ENCODE data around the gene PCDHA13.
"Not testable (repeated sequence)": the region's sequence is repeated elsewhere in the genome, so short reads cannot be mapped to it uniquely, and the experiment has no call there.

The PCDHA13 gene, protein sequence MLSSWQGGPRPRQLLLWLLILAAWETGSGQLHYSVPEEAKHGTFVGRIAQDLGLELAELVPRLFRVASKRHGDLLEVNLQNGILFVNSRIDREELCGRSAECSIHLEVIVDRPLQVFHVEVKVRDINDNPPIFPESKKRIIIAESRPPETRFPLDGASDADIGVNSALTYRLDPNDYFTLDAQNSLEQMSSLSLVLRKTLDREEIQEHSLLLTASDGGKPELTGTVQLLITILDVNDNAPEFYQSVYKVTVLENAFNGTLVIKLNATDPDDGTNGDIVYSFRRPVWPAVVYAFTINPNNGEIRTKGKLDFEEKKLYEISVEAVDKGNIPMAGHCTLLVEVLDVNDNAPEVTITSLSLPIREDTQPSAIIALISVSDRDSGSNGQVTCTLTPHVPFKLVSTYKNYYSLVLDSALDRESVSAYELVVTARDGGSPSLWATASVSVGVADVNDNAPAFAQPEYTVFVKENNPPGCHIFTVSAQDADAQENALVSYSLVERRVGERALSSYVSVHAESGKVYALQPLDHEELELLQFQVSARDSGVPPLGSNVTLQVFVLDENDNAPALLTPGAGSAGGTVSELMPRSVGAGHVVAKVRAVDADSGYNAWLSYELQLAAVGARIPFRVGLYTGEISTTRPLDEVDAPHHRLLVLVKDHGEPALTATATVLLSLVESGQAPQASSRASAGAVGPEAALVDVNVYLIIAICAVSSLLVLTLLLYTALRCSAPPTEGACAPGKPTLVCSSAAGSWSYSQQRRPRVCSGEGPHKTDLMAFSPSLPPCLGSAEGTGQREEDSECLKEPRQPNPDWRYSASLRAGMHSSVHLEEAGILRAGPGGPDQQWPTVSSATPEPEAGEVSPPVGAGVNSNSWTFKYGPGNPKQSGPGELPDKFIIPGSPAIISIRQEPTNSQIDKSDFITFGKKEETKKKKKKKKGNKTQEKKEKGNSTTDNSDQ

DNA sequence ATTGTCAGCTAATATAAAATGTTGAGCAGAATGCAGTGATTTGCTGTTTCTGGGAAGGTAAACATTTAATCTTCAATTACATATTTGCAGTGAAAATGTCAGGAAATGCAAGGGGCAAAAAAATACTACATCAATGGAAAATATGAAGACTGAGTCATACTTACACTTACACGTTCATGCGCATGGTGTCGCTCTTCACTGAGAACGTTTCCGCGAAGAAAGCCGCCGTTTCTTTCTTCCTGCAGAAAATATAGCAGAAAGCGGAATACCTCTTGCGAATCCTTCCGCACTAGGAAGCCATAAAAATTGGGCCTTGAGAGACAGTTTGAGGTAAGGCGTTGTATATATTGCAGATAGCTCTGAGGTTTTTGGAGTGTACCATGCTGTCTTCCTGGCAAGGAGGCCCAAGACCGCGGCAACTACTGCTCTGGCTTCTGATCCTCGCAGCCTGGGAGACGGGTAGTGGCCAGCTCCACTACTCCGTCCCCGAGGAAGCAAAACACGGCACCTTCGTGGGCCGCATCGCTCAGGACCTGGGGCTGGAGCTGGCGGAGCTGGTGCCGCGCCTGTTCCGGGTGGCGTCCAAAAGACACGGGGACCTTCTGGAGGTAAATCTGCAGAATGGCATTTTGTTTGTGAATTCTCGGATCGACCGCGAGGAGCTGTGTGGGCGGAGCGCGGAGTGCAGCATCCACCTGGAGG lies at the start of gene PCDHA13:
Gene PCDHA13 (plus strand): TSS at position 236 of the 702 bp plus-strand sequence. CDS start 145 bp downstream, at position 381.
- no peak for DNase-seq
- in situ Hi-C loops (cut with HindIII; ENCODE audit: low pct_ligation_motif_present, low pct_unique_long_range_greater_than_20kb, low sequenced_read_pairs) = no loop called here

DNA sequence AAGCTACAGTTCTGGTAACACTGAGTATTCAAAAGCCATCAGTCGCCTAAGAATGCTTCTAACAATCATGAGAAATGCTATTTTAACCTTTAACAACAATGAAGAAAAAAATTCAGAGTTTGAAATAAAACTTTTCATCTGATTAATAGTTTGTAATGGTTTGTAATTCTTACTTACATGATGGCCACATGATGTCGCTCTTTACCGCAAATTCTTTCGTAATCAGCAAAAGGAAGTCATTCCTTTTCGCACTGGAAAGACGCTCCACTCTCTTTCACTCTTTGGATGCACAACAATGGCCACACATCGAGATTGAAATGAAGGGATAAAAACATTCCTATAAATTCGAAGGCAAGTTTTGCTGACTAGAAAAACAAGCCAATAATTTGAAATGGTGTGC lies 47.9 kb upstream of the PCDHA13 start, which contains the start of gene PCDHA7:
Gene PCDHA7 (plus strand): TSS at position 277 of the 400 bp plus-strand sequence. CDS start 115 bp downstream, at position 392.
- DNase-seq = peak; percentile 8
- in situ Hi-C loops (cut with HindIII; ENCODE audit: low pct_ligation_motif_present, low pct_unique_long_range_greater_than_20kb, low sequenced_read_pairs) = no loop called here

DNA sequence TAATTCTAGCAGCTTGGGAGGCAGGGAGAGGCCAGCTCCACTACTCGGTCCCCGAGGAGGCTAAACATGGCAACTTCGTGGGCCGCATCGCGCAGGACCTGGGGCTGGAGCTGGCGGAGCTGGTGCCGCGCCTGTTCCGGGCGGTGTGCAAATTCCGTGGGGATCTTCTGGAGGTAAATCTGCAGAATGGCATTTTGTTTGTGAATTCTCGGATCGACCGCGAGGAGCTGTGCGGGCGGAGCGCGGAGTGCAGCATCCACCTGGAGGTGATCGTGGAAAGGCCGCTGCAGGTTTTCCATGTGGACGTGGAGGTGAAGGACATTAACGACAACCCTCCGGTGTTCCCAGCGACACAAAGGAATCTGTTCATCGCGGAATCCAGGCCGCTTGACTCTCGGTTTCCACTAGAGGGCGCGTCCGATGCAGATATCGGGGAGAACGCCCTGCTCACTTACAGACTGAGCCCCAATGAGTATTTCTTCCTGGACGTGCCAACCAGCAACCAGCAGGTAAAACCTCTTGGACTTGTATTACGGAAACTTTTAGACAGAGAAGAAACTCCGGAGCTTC lies 47.4 kb upstream of the PCDHA13 start:
- DNase-seq; in situ Hi-C loops (cut with HindIII; ENCODE audit: low pct_ligation_motif_present, low pct_unique_long_range_greater_than_20kb, low sequenced_read_pairs): not testable (repeated sequence)

DNA sequence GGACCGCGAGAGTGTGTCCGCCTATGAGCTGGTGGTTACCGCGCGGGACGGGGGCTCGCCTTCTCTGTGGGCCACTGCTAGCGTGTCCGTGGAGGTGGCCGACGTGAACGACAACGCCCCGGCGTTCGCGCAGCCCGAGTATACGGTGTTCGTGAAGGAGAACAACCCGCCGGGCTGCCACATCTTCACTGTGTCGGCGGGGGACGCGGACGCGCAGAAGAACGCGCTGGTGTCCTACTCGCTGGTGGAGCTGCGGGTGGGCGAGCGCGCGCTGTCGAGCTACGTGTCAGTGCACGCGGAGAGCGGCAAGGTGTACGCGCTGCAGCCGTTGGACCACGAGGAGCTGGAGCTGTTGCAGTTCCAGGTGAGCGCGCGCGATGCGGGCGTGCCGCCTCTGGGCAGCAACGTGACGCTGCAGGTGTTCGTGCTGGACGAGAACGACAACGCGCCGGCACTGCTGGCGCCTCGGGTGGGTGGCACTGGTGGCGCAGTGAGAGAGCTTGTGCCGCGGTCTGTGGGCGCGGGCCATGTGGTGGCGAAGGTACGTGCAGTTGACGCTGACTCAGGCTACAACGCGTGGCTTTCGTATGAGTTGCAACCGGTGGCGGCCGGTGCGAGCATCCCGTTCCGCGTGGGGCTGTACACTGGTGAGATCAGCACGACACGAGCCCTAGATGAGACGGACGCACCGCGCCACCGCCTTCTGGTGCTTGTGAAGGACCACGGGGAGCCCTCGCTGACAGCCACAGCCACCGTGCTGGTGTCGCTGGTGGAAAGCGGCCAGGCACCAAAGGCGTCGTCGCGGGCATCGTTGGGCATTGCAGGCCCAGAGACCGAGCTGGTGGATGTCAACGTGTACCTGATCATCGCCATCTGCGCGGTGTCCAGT lies 46.1 kb upstream of the PCDHA13 start:
- DNase-seq = no peak
- in situ Hi-C loops (cut with HindIII; ENCODE audit: low pct_ligation_motif_present, low pct_unique_long_range_greater_than_20kb, low sequenced_read_pairs) = no loop called here

DNA sequence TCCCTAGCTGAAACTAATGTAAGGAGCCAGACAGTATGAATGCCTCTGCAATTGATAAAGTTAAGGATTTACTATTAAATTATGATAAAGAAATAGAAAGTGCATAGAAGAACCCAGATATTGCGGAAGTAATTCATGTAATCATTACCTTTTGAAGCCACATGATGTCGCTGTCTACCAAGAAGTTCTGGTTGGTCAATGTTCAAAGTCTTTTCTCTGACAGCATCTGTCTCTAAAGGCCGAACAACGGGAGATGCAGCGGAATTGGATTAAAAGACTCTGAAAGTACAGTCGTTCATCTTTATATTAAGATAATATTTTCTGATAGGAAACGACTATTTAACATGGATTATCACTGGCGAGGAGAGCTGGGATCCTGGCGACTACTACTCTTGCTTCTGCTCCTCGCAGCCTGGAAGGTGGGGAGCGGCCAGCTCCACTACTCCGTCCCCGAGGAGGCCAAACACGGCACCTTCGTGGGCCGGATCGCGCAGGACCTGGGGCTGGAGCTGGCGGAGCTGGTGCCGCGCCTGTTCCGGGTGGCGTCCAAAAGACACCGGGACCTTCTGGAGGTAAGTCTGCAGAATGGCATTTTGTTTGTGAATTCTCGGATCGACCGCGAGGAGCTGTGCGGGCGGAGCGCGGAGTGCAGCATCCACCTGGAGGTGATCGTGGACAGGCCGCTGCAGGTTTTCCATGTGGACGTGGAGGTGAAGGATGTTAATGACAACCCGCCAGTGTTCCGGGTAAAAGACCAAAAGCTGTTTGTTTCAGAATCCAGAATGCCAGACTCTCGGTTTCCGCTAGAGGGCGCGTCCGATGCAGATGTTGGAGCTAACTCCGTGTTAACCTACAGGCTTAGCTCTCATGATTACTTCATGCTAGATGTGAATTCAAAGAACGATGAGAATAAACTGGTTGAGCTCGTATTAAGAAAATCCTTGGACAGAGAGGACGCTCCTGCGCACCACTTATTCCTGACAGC lies 40.7 kb upstream of the PCDHA13 start, which contains the start of gene PCDHA8:
Gene PCDHA8 (plus strand): TSS at position 210 of the 985 bp plus-strand sequence. CDS start 135 bp downstream, at position 345.
- DNase-seq = no peak
- in situ Hi-C loops (cut with HindIII; ENCODE audit: low pct_ligation_motif_present, low pct_unique_long_range_greater_than_20kb, low sequenced_read_pairs) = no loop called here

DNA sequence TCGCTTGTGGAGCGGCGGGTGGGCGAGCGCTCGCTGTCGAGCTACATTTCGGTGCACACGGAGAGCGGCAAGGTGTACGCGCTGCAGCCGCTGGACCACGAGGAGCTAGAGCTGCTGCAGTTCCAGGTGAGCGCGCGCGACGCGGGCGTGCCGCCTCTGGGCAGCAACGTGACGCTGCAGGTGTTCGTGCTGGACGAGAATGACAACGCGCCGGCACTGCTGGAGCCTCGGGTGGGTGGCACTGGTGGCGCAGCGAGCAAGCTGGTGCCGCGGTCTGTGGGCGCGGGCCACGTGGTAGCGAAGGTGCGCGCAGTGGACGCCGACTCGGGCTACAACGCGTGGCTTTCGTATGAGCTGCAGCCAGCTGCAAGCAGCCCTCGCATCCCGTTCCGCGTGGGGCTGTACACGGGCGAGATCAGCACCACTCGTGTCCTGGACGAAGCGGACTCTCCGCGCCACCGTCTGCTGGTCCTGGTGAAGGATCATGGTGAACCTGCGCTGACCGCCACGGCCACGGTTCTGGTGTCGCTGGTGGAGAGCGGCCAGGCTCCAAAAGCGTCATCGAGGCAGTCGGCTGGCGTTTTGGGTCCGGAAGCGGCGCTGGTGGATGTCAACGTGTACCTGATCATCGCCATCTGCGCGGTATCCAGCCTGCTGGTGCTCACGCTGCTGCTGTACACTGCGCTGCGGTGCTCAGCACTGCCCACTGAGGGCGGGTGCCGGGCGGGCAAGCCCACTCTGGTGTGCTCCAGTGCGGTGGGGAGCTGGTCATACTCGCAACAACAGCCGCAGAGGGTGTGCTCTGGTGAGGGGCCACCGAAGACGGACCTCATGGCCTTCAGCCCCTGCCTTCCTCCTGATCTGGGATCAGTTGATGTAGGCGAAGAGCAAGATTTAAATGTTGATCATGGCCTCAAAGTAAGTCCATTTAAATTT lies 38.9 kb upstream of the PCDHA13 start:
- DNase-seq = no peak
- in situ Hi-C loops (cut with HindIII; ENCODE audit: low pct_ligation_motif_present, low pct_unique_long_range_greater_than_20kb, low sequenced_read_pairs) = no loop called here

DNA sequence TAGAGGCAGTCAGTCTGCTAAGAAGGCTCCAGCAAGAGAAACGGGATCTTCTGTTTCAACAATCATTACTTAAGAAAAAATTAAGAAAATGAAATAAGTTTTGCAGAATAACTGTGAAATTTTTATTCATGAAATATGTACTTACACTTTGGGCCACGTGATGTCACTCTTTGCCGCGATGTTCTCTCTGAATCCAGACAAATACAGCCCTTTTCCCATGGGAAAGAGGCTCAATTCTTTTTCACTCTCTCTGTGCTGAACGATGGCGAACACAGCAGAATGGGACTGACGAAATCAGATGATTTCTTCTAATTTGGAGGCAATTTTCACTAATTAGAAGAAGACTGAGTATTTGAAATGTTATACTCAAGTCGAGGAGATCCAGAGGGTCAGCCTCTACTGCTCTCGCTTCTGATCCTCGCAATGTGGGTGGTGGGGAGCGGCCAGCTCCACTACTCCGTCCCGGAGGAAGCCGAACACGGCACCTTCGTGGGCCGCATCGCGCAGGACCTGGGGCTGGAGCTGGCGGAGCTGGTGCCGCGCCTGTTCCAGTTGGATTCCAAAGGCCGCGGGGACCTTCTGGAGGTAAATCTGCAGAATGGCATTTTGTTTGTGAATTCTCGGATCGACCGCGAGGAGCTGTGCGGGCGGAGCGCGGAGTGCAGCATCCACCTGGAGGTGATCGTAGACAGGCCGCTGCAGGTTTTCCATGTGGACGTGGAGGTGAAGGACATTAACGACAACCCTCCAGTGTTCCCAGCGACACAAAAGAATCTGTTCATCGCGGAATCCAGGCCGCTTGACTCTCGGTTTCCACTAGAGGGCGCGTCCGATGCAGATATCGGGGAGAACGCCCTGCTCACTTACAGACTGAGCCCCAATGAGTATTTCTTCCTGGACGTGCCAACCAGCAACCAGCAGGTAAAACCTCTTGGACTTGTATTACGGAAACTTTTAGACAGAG lies 33.5 kb upstream of the PCDHA13 start, which contains the start of gene PCDHA9:
Gene PCDHA9 (plus strand): TSS at position 244 of the 964 bp plus-strand sequence. CDS start 114 bp downstream, at position 358.
- DNase-seq; in situ Hi-C loops (cut with HindIII; ENCODE audit: low pct_ligation_motif_present, low pct_unique_long_range_greater_than_20kb, low sequenced_read_pairs): not testable (repeated sequence)

DNA sequence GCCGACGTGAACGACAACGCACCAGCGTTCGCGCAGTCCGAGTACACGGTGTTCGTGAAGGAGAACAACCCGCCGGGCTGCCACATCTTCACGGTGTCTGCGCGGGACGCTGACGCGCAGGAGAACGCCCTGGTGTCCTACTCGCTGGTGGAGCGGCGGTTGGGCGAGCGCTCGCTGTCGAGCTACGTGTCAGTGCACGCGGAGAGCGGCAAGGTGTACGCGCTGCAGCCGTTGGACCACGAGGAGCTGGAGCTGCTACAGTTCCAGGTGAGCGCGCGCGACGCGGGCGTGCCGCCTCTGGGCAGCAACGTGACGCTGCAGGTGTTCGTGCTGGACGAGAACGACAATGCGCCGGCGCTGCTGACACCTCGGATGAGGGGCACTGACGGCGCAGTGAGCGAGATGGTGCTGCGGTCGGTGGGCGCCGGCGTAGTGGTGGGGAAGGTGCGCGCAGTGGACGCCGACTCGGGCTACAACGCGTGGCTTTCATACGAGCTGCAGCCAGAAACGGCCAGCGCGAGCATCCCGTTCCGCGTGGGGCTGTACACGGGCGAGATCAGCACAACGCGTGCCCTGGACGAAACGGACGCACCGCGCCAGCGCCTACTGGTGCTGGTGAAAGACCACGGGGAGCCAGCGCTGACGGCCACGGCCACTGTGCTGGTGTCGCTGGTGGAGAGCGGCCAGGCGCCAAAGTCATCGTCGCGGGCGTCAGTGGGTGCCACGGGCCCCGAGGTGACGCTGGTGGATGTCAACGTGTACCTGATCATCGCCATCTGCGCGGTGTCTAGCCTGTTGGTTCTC lies 31.9 kb upstream of the PCDHA13 start:
- in situ Hi-C loops (cut with HindIII; ENCODE audit: low pct_ligation_motif_present, low pct_unique_long_range_greater_than_20kb, low sequenced_read_pairs) = not testable (repeated sequence)

DNA sequence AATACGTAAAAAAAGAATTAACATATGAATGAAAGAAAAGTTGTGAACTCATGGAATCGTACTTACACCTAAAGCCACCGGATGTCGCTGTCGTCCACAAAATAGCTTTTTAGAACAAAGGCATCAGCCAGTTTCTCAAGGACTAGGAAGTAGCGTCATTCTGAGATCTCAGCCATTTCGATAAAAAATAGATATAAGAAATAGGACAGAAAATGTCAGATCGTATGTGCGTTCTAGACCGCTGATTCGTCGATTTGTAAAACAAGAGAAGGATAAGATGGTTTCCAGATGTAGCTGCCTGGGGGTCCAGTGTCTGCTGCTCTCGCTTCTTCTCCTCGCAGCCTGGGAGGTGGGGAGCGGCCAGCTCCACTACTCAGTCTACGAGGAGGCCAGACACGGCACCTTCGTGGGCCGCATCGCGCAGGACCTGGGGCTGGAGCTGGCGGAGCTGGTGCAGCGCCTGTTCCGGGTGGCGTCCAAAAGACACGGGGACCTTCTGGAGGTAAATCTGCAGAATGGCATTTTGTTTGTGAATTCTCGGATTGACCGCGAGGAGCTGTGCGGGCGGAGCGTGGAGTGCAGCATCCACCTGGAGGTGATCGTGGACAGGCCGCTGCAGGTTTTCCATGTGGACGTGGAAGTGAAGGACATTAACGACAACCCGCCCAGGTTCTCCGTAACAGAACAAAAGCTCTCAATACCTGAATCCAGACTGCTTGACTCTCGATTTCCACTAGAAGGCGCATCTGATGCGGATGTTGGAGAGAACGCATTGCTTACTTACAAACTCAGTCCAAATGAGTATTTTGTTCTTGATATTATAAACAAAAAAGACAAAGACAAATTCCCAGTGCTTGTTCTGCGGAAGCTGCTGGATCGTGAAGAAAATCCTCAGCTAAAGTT lies 25.9 kb upstream of the PCDHA13 start, which contains the start of gene PCDHA10:
Gene PCDHA10 (plus strand): TSS at position 126 of the 903 bp plus-strand sequence. CDS start 152 bp downstream, at position 278.
- DNase-seq = no peak
- in situ Hi-C loops (cut with HindIII; ENCODE audit: low pct_ligation_motif_present, low pct_unique_long_range_greater_than_20kb, low sequenced_read_pairs) = no loop called here

More for the DNA sequence above, 31.9 kb upstream of the PCDHA13 start:
- not testable (repeated sequence) for DNase-seq

DNA sequence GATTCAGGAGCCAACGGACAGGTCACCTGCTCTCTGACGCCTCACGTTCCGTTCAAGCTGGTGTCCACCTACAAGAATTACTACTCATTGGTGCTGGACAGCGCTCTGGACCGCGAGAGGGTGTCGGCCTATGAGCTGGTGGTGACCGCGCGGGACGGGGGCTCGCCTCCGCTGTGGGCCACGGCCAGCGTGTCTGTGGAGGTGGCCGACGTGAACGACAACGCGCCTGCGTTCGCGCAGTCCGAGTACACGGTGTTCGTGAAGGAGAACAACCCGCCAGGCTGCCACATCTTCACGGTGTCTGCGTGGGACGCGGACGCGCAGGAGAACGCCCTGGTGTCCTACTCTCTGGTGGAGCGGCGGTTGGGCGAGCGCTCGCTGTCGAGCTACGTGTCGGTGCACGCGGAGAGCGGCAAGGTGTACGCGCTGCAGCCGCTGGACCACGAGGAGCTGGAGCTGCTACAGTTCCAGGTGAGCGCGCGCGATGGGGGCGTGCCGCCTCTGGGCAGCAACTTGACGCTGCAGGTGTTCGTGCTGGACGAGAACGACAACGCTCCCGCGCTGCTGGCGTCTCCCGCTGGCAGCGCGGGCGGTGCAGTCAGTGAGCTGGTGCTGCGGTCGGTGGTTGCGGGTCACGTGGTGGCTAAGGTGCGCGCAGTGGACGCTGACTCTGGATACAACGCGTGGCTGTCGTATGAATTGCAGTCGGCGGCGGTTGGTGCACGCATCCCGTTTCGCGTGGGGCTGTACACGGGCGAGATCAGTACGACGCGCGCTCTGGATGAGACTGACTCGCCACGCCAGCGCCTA lies 24.5 kb upstream of the PCDHA13 start:
- in situ Hi-C loops (cut with HindIII; ENCODE audit: low pct_ligation_motif_present, low pct_unique_long_range_greater_than_20kb, low sequenced_read_pairs) = no loop called here
- DNase-seq = no peak

DNA sequence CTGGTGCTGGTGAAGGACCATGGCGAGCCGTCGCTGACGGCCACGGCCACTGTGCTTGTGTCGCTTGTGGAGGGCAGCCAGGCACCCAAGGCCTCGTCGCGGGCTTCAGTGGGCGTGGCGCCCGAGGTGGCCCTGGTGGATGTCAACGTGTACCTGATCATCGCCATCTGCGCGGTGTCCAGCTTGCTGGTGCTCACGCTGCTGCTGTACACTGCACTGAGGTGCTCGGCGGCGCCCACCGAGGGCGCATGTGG lies 24.0 kb upstream of the PCDHA13 start:
- no peak for DNase-seq
- in situ Hi-C loops (cut with HindIII; ENCODE audit: low pct_ligation_motif_present, low pct_unique_long_range_greater_than_20kb, low sequenced_read_pairs) = no loop called here
